KBM-7 (cell line): Measurements from ENCODE around the gene ZNF780A.

Experiments
- DNase-seq: peaks from one replicate; pipeline ENCODE4 v3.0.0-alpha.2; 2015
- in situ Hi-C: fragments of 300-500 bp; cut with MboI; formaldehyde crosslinking; loops from 2 replicates; pipeline ENCODE4 v1.14.3; 2020; ENCODE audit warnings: low sequenced_read_pairs, low pct_unique_long_range_greater_than_20kb, mixed read lengths

ZNF780A gene

GRCh38 chr19:40025938-40026596 is 64.7 kb downstream of the ZNF780A start:
- in situ Hi-C loops: no loop called here
- DNase-seq: no peak

GRCh38 chr19:40023969-40024368 is 66.8 kb downstream of the ZNF780A start:
- in situ Hi-C loops: no loop called here

More at GRCh38 chr19:40023969-40024368, 66.8 kb downstream of the ZNF780A start:
- DNase-seq: no peak
